DMS 273 (cell line): ENCODE results near the gene PRSS2.

Experiments
- DNase-seq: peaks from one replicate; lab custom pipeline; 2025; ENCODE audit not compliant: unreplicated experiment; lab: John Stamatoyannopoulos, UW

Gene PRSS2

DNA sequence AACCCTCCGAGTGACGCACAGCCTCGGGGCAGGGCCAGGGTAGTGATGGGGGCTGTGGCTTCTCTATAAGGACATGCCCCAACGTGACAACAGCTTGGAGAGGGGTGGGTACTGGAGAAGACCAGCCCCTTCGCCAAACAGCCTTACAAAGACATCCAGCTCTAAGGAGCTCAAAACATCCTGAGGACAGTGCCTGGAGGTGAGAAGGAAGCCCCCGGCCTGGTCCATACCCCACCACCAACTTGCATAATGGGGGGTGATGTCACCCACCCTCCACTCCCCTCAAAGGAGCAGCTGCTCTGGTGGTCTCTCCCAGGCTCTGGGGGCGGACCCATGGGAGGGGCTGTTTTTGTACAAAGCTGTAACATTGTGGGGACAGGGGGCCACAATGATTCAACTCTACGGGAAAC is 15.1 kb downstream of the PRSS2 start:
- no peak for DNase-seq

DNA sequence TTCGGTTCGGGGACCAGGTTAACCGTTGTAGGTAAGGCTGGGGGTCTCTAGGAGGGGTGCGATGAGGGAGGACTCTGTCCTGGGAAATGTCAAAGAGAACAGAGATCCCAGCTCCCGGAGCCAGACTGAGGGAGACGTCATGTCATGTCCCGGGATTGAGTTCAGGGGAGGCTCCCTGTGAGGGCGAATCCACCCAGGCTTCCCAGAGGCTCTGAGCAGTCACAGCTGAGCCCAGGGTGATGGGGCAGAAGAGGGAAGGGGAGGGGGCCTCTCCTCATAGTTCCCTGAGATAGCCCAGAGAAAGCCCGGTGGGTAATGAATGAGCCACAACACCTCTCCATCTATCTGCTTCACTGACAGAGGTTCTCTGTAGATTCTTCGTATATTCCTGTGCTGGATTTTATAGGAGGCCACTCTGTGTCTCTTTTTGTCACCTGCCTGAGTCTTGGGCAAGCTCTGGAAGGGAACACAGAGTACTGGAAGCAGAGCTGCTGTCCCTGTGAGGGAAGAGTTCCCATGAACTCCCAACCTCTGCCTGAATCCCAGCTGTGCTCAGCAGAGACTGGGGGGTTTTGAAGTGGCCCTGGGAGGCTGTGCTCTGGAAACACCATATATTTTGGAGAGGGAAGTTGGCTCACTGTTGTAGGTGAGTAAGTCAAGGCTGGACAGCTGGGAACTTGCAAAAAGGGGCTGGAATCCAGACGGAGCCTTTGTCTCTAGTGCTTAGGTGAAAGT is 16.4 kb downstream of the PRSS2 start:
- DNase-seq, result no peak

DNA sequence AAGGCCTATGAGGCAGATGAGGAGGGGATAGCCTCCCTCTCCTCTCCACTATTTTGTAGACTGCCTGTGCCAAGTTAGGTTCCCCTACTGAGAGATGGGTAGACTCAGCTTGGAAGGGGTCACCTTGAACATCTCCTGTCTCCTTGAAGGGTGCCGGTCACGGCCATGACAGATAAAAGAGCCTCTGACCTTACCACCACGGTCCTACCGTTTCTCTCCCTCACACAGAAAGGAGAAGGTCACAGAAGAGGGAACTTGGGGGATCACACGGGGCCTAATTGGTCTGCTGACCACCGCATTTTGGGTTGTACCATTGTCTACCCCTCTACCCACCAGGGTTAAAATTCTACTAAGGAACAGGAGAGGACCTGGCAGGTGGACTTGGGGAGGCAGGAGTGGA is 17.0 kb downstream of the PRSS2 start:
- DNase-seq, result no peak

DNA sequence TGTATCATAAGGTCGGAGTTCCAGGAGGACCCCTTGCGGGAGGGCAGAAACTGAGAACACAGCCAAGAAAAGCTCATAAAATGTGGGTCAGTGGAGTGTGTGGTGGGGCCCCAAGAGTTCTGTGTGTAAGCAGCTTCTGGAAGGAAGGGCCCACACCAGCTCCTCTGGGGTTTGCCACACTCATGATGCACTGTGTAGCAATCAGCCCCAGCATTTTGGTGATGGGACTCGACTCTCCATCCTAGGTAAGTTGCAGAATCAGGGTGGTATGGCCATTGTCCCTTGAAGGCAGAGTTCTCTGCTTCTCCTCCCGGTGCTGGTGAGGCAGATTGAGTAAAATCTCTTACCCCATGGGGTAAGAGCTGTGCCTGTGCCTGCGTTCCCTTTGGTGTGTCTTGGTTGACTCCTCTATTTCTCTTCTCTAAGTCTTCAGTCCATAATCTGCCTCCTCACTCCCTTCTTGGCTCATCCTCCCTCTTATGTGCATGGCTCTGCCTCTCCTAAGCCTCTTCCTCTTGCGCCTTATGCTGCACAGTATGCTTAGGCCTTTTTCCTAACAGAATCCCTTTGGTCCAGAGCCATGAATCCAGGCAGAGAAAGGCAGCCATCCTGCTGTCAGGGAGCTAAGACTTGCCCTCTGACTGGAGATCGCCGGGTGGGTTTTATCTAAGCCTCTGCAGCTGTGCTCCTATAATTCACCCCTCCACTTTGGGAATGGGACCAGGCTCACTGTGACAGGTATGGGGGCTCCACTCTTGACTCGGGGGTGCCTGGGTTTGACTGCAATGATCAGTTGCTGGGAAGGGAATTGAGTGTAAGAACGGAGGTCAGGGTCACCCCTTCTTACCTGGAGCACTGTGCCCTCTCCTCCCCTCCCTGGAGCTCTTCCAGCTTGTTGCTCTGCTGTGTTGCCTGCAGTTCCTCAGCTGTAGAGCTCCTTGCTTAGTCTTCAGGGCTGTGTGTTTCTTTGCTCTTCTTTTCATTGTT is 17.8 kb downstream of the PRSS2 start:
- no peak for DNase-seq

DNA sequence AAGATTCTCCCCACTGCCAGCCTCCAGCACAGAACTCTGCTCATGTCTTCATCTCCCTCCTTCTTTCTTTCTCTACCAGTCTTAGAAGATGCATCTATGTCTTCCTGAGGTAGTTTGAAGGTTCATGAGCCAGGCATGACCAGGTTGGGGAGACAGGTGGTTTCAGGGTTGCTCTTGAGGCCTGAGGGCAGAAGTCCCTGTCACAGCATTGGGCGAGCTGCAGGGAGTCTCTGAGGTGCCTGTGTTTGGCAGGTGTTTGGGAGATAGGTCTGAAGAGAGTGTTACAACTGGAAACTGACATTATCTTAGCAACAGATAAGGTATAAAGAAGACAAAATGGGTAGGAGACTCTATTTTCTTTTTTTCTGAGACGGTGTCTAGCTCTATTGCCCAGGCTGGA is 18.7 kb downstream of the PRSS2 start:
- DNase-seq, result no peak

DNA sequence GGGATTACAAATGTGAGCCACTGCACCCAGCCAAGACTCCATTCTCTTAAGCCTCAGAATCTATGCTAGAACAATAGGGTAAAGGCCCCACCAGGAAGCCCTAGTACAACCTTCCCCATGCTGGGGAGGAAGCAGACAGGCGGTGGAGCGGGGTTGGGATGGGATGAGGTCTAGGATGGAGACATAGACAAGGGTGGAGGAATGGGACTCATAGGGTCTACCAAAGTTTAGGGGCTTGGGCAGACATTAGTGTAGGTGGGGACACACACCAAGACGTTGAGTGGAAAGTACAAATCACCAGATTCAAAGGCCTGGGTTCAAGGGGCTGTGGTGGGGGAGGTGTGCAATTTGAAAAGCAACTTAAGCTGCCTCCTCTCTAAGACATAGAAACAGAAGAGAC is 19.3 kb downstream of the PRSS2 start:
- DNase-seq, result no peak

DNA sequence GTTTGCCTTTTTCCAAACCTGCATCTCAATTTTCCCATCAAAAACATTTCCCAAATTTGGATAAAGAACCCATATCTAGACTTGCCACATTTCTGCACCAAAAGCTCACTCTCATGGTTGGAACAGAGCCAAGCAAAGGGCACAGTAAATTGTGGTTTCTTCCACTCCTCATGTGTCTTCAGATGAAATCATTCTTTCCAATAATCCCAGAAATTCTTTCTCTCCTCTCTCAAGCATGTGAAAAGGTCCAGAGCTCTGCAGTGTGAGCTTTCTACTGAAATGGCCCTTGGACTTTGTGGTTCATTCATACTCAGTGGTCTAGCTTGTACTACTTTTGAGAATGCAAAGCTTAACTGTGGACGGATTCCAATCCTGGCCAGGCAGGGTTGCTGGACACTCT is 19.8 kb downstream of the PRSS2 start:
- DNase-seq, result no peak

DNA sequence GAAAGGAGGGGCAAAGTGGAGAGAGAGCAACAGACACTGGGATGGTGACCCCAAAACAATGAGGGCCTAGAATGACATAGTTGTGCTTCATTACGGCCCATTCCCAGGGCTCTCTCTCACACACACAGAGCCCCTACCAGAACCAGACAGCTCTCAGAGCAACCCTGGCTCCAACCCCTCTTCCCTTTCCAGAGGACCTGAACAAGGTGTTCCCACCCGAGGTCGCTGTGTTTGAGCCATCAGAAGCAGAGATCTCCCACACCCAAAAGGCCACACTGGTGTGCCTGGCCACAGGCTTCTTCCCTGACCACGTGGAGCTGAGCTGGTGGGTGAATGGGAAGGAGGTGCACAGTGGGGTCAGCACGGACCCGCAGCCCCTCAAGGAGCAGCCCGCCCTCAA is 20.7 kb downstream of the PRSS2 start:
- DNase-seq, result no peak

DNA sequence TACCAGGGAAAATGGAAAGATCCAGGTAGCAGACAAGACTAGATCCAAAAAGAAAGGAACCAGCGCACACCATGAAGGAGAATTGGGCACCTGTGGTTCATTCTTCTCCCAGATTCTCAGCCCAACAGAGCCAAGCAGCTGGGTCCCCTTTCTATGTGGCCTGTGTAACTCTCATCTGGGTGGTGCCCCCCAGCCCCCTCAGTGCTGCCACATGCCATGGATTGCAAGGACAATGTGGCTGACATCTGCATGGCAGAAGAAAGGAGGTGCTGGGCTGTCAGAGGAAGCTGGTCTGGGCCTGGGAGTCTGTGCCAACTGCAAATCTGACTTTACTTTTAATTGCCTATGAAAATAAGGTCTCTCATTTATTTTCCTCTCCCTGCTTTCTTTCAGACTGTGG is 21.4 kb downstream of the PRSS2 start:
- DNase-seq, result no peak

DNA sequence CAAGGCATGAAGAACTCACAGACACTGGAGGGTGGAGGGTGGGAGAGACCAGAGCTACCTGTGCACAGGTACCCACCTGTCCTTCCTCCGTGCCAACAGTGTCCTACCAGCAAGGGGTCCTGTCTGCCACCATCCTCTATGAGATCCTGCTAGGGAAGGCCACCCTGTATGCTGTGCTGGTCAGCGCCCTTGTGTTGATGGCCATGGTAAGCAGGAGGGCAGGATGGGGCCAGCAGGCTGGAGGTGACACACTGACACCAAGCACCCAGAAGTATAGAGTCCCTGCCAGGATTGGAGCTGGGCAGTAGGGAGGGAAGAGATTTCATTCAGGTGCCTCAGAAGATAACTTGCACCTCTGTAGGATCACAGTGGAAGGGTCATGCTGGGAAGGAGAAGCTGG is 21.8 kb downstream of the PRSS2 start:
- DNase-seq, result no peak

DNA sequence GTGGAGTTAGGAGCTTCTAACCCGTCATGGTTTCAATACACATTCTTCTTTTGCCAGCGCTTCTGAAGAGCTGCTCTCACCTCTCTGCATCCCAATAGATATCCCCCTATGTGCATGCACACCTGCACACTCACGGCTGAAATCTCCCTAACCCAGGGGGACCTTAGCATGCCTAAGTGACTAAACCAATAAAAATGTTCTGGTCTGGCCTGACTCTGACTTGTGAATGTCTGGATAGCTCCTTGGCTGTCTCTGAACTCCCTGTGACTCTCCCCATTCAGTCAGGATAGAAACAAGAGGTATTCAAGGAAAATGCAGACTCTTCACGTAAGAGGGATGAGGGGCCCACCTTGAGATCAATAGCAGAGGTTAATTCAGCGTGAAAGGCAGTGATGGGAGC is 22.4 kb downstream of the PRSS2 start:
- DNase-seq, result no peak

DNA sequence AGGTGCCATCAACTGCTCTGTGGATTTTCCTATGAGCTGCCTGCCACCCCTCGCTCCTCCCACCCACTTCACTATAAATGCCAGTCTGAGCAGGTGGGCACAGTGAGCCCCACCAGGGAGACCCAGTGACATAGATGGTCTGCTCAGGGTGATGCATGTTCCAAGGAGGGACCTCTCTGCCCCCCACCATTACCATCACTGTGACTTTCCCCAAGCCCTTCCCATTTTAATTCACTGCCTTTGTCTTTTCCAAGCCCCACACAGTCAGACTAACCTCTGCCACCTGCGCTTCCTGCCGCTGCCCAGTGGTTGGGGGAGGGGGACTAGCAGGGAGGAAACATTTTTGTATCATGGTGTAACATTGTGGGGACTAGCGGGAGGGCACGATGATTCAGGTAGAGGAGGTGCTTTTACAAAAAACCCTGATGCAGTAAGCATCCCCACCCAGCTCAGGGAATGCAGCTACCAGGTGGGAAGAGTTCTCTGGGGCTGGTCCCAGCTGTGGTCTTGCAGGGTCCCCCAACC is 24.6 kb downstream of the PRSS2 start:
- no peak for DNase-seq

DNA sequence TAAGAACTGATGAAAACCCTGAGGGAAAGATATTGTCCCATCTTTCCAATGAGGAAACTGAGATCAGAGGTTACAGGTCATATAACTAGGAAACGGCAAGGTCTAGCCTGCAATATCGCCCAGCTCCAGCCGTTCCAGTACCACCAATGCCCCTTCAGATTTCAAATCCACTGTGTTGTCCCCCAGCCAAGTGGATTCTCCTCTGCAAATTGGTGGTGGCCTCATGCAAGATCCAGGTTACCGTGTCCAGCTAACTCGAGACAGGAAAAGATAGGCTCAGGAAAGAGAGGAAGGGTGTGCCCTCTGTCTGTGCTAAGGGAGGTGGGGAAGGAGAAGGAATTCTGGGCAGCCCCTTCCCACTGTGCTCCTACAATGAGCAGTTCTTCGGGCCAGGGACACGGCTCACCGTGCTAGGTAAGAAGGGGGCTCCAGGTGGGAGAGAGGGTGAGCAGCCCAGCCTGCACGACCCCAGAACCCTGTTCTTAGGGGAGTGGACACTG is 25.3 kb downstream of the PRSS2 start:
- DNase-seq, result no peak

DNA sequence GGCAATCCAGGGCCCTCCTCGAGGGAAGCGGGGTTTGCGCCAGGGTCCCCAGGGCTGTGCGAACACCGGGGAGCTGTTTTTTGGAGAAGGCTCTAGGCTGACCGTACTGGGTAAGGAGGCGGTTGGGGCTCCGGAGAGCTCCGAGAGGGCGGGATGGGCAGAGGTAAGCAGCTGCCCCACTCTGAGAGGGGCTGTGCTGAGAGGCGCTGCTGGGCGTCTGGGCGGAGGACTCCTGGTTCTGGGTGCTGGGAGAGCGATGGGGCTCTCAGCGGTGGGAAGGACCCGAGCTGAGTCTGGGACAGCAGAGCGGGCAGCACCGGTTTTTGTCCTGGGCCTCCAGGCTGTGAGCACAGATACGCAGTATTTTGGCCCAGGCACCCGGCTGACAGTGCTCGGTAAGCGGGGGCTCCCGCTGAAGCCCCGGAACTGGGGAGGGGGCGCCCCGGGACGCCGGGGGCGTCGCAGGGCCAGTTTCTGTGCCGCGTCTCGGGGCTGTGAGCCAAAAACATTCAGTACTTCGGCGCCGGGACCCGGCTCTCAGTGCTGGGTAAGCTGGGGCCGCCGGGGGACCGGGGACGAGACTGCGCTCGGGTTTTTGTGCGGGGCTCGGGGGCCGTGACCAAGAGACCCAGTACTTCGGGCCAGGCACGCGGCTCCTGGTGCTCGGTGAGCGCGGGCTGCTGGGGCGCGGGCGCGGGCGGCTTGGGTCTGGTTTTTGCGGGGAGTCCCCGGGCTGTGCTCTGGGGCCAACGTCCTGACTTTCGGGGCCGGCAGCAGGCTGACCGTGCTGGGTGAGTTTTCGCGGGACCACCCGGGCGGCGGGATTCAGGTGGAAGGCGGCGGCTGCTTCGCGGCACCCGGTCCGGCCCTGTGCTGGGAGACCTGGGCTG is 26.0 kb downstream of the PRSS2 start:
- no peak for DNase-seq

DNA sequence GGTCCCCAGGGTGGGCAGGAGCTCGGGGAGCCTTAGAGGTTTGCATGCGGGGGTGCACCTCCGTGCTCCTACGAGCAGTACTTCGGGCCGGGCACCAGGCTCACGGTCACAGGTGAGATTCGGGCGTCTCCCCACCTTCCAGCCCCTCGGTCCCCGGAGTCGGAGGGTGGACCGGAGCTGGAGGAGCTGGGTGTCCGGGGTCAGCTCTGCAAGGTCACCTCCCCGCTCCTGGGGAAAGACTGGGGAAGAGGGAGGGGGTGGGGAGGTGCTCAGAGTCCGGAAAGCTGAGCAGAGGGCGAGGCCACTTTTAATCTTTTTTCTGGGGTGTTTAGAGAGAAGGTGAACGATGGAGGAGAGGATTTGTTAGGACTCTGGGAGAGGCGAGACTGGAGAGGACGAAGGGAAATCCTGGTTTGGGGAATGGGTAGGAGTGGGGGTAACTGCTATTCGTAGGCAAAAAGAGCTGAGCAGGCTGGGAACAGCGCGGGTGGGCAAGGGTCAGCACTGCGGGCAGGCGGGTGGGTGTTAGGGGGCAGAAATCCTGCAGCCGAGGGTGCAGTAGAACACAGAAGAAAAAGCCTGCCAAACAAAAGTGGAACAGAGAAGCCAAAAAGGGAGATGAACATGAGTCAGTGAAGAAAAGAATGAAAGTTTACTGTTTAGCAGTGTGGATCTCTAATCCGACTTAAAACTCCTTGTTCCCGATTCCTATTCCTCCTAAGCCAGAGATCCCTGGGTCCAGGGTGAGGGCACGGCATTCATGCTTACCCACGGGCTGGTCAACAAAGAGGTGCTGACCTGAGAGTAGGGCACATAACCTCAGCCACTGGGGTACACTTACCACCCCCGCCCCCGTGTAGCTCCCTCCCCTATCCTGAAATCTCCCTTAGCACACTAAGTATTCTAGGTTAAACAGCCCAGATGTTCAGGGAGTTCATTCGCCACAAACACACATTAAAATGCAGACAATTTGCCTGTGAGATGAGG is 26.9 kb downstream of the PRSS2 start:
- DNase-seq, result no peak

DNA sequence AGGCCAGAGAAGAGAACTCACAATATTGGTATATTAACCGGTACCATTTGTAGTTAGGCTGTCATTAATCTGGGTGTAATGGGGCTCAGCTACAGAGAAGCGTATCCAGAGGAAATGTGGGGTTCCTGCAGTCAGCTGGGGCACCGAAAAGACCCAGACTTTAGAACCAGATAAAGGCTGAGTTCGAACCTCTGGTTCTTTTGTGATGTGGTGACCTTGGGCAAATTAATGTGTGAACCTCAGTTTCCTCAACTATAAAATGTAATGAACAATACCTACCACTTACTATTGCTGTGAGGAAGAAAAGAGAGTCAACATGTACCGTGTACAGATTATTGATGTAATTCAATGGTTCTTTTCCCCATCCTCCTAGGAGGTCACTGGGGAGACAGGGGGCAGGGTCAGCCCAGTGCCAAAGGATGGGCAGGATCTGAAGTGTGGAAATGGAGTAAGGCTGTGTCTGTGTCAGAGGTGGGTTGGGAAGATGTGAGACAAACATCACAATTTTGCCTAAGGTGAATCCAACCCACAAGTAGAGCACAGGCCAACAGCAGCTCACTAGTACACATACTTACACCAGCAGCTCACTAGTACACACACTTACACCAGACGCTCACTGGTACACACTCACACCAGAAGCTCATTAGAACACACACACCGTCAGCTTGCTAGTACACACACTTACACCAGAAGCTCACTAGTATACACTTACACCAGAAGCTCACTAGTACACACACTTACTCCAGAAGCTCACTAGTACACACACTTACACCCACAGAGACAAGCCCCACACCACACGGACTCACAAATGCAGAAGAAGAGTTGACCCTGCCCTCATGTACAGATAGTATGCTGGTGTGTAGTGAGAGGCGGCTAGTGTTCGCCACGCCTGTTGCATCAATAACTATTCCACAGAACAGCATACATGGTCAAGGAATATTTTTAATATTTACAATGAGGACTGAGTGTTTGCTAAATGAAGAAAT is 28.0 kb downstream of the PRSS2 start:
- DNase-seq, result no peak

DNA sequence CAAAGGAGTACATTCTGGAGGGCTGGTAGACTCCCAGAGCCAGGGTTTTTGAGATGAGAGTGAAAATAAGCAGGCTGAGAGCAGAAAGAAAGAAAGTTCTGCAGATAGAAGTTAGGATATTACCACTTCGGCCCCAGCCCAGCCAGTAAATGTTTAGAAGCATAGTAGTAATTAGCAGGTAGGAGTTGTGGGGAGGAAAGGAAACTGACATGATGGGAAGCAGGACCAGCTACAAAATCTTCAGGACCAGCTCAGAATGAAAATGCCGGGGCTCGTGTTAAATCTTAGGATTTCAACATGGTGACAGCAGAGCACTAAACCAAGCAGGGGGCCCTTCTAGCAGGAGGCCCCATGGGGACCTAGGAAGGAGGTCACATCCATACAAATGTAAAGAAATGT is 28.7 kb downstream of the PRSS2 start:
- DNase-seq, result no peak

DNA sequence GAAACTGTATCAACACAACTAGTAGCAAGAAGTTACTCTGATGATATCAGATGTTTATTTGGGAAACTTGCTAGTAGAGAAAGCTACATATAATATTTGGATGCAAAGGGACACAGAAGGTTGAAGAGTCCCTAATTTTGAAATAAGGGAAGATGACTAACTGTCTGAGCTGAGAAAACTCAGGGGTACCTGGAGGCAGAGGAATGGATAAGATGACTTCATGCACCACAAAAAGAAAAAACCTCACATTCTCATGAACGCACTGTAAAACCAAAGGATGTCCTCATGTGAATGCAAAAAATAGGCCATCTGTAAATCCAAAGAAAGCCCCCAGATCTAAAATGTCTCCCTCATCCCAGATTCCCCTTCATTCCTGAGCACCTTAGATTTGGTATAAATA is 29.3 kb downstream of the PRSS2 start:
- DNase-seq, result no peak
